Metanephros (tissue), 2 donors: ENCODE results near the gene C6orf15. TPM values are rescaled to one million over a fixed set of nuclear protein-coding genes. Genes with fewer than 3 reads are reported as not detected.

ENCODE experiments used
- small RNA-seq: library from RNA; depleted of rRNA; stranded (forward); fragments of <200 nt; gene quantifications from one replicate; pipeline ENCODE3, GENCODE V24; 2014; ENCODE audit warnings: low replicate concordance
- total RNA-seq: library from RNA; depleted of rRNA; stranded (reverse); fragments of >200 nt; gene quantifications from one replicate; pipeline ENCODE4 v1.2.3, GENCODE V29; 2014

C6orf15 gene
- total RNA-seq = not detected

GRCh38 chr6:31112478-31112877 is at the start of gene C6orf15:
Gene C6orf15, minus strand, starts transcription at chr6:31112575. Its CDS starts 20 bp downstream, at chr6:31112555.

DNA sequence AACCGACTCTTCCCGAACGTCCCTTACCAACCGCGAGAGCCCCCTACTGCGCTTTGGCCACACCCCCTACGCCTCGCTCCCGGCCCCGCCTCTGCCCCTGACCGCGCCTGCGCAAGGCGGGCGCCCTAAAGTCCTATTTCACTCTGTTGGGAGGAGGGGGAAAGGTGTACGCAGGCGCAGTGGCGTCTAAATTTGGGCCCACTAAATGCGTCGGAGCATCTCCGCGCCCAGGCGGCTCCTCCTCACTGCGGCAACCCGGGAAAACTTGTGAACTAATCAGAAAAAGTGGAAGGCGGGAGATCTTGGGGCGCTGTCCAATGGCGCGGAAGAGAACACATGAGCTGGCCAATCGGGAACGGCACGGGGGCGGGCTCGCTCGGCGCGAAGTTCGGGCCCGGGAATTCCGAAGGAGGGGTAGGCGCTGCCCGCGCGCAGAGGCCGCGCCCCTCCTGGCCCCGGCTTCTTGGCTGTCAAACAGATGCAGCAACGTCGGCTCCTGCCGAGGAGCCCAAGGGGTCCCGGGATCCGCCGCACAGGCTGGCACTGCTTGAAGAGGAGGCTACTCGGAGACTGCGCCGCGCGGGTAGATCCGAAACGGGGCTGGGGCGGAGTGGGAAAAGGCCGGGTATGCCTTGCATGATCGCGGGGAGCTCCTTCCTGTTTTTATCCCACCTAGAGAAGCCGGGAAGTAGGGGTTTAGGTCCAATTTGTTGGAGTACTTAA is 45.9 kb upstream of the C6orf15 start, which contains the start of gene TCF19:
Gene TCF19, plus strand, starts transcription at position 450 of the 723 bp plus-strand sequence. CDS start 881 bp downstream, outside the sequence.

DNA sequence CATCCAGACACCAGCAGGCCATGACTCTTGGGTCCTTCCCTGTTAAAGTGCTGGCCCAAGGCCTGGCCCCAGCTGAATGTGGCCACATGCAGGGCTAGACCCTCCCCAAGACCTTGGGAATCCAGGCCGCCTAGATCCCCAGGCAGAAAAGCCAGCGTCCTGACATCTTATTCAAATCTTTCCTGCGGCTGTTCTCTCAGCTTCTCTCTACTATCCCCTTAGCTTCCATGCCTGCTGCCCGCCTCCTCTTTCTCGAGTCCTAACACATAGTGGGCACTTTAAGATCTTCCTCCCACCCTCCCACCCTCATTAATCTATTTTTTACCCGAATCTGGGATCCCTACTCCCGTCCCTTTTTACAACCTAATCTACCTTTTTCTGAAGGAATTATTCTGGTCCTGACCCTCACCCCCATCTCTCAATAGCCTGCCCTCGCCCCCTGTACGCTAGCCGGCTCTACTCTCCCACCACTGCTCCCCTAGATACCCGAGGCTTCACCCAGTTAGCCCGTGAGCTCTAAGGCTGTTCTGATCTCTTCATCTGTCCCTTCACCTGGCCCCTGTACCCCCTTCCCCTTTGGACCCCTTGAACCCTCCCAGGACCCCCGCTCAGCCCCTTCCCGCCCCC is 45.3 kb upstream of the C6orf15 start, which contains the start of gene CCHCR1:
Gene CCHCR1, minus strand, starts transcription at position 290 of the 627 bp plus-strand sequence. Its CDS starts 202 bp downstream, at position 88.

DNA sequence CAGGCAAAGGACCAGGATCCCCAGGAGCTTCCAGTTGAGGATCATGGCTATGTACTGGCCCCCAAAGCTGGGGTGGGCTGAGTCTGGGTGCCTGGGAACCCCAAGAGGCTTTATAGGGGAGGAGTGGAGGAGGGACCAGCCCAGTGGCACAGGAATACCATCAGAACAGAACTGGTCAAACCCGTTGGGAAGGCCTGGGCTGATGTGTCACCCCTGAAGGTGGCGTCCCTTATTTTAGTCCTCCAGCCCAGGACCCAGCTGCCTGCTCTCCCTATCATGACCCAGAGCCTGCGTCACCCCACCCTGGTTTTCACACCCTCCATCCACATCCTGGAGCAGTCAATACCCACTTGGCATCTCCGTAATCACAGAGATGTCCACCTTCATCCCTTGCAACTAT is 26.6 kb upstream of the C6orf15 start, which contains the start of gene PSORS1C2:
Gene PSORS1C2, minus strand, starts transcription at position 85 of the 400 bp plus-strand sequence. Its CDS starts 40 bp downstream, at position 45.

DNA sequence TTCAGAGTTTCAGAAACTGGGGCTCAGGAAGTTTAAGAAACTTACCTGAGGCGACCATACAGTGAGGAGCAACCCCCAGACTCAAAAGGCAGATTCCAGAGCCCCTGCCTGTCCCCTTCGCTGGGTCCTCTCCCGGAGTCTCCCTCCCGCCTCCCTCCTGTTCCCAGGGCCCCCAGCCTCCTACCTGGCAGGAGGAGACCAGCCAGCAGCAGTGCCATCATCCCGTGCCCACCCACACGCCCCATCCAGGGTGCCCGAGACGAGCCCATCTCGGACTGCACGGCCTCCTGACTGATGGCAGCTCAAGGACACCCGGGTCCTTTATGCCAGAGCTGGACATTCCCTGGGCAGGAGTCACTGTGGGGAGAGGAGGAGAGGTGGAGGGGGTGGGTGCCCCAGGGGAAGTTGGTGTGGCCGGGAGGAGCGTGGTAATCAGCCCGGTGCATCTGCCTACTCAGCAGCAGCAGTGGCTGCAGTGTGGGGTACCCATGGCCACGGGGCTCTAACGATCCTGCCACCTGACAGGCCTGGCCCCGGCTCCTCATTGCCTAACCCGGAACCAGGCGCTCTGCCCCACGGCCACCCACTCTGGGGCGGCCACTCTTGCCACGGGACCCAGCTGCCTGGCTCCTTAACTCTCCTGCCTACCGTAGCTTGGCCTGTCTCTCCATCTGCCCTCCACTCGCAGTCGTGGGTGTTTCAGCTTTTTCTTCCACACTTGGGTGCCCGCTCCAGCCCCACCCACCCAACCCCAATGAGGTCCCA is 8.0 kb upstream of the C6orf15 start, which contains the start of gene CDSN:
Gene CDSN, minus strand, starts transcription at position 296 of the 765 bp plus-strand sequence. Its CDS starts 27 bp downstream, at position 269.

DNA sequence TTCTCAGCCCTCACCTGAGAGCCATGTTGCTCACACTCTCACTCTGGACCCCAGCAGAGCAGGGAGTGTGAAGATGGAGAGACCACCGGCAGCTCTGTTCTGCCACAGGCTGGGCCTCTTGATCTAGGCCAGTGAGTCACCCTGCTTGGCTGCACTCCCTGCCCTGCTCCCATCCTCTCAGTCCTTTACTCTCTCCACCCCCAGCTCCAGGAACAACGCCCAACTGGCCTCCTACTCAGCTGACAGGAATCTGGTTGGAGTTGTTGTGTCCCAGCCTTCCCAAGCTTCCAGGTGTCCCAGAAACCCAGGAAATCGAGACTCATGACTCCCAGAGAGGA is 2.1 kb upstream of the C6orf15 start, which contains the start of gene PSORS1C1:
Gene PSORS1C1, plus strand, starts transcription at position 260 of the 338 bp plus-strand sequence. CDS start 14,833 bp downstream, outside the sequence.

Small RNAs within 50 kb of the gene (small RNA-seq; reads per million reads assigned to genes)
- gene POLR2LP1 = not detected
- gene RNU6-1133P = not detected

Other genes starting within 250 kb of the C6orf15 start
- gene DDR1, start 228.1 kb downstream of the C6orf15 start, total RNA-seq = 141 TPM
- gene GTF2H4, start 204.4 kb downstream of the C6orf15 start, total RNA-seq = 48.3 TPM
- 26.7 TPM for gene VARS2, start 198.3 kb downstream of the C6orf15 start, total RNA-seq
- not detected for gene SFTA2, start 180.4 kb downstream of the C6orf15 start, total RNA-seq
- not detected for gene MUCL3, start 171.6 kb downstream of the C6orf15 start, total RNA-seq
- not detected for gene MUC21, start 128.9 kb downstream of the C6orf15 start, total RNA-seq
- gene MUC22, start 102.1 kb downstream of the C6orf15 start, total RNA-seq = not detected
- 0.06 TPM for gene PSORS1C1, start 2.2 kb upstream of the C6orf15 start, total RNA-seq
- not detected for gene CDSN, start 7.9 kb upstream of the C6orf15 start, total RNA-seq
- 0.29 TPM for gene PSORS1C2, start 26.5 kb upstream of the C6orf15 start, total RNA-seq
- gene CCHCR1, start 45.2 kb upstream of the C6orf15 start, total RNA-seq = 27.2 TPM
- gene TCF19, start 46.0 kb upstream of the C6orf15 start, total RNA-seq = 16.8 TPM
- gene POU5F1, start 58.1 kb upstream of the C6orf15 start, total RNA-seq = 11.4 TPM
- 125 TPM for gene HLA-C, start 159.5 kb upstream of the C6orf15 start, total RNA-seq
- gene HLA-B, start 244.6 kb upstream of the C6orf15 start, total RNA-seq = 297 TPM